Measurements from ENCODE around the gene ADARB1. TPM values are rescaled to one million over a fixed set of nuclear protein-coding genes. Genes with fewer than 3 reads are reported as not detected.

ADARB1 gene
- total and polyA plus RNA-seq, 2 of the 4 experiments (the other 2 are of a cell fraction) = 39.8 to 47.3 TPM

DNA sequence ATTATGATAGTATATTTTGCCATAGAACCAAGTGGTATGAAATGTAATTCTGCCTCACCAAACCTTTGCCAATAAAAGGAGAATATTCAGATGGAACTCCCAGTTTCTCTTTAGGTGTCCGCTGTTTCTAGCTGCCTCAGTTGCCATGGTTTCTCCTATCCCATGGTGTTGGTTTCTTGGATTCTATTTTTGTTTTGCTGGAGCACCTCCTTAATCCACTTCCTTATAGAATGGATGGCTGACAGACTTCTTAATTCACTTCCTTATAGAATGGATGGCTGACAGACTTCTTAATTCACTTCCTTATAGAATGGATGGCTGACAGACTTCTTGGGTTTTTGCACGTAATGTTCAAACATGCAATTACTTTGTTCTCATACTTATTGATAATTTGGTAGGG, 43.7 kb downstream of the ADARB1 start:
- no TSS peak for BruUV-seq (replicated peaks)
- ATAC-seq (ENCODE audit: low read depth) = no peak
- no peak for TF ChIP-seq POLR2A (IDR thresholded peaks at IDR 0.05; ENCODE audit: low read depth, low read length)
- TF ChIP-seq, protein P1, sequence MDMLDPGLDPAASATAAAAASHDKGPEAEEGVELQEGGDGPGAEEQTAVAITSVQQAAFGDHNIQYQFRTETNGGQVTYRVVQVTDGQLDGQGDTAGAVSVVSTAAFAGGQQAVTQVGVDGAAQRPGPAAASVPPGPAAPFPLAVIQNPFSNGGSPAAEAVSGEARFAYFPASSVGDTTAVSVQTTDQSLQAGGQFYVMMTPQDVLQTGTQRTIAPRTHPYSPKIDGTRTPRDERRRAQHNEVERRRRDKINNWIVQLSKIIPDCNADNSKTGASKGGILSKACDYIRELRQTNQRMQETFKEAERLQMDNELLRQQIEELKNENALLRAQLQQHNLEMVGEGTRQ (IDR thresholded peaks at IDR 0.05; ENCODE audit: low read depth, low read length) = no peak
- no peak for TF ChIP-seq ELK1 (IDR thresholded peaks at IDR 0.05; ENCODE audit: borderline replicate concordance, low read depth, low read length)
- TF ChIP-seq FOS (IDR thresholded peaks at IDR 0.05; ENCODE audit: low read depth, low read length) = no peak
- no peak for TF ChIP-seq BHLHE40 (IDR thresholded peaks at IDR 0.05; ENCODE audit: low read depth, low read length)
- TF ChIP-seq MAZ (IDR thresholded peaks at IDR 0.05; ENCODE audit: borderline replicate concordance, low read depth, low read length) = no peak
- TF ChIP-seq MXI1 (IDR thresholded peaks at IDR 0.05; ENCODE audit: borderline replicate concordance, low read depth, low read length) = no peak
- TF ChIP-seq RFX5 (IDR thresholded peaks at IDR 0.05; ENCODE audit: low read depth, low read length) = no peak
- no peak for TF ChIP-seq NFE2L2 (IDR thresholded peaks at IDR 0.05; ENCODE audit: low read depth, low read length)
- TF ChIP-seq, protein P2, sequence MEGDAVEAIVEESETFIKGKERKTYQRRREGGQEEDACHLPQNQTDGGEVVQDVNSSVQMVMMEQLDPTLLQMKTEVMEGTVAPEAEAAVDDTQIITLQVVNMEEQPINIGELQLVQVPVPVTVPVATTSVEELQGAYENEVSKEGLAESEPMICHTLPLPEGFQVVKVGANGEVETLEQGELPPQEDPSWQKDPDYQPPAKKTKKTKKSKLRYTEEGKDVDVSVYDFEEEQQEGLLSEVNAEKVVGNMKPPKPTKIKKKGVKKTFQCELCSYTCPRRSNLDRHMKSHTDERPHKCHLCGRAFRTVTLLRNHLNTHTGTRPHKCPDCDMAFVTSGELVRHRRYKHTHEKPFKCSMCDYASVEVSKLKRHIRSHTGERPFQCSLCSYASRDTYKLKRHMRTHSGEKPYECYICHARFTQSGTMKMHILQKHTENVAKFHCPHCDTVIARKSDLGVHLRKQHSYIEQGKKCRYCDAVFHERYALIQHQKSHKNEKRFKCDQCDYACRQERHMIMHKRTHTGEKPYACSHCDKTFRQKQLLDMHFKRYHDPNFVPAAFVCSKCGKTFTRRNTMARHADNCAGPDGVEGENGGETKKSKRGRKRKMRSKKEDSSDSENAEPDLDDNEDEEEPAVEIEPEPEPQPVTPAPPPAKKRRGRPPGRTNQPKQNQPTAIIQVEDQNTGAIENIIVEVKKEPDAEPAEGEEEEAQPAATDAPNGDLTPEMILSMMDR (conservative IDR thresholded peaks at IDR 0.05; ENCODE audit: low read depth, low read length) = no peak
- Histone ChIP-seq H2BK5ac (ENCODE audit: low read depth, low read length, poor library complexity, severe bottlenecking) (no peak overlapping the region), H2AFZ (replicated peaks; ENCODE audit: low read length, poor library complexity) (no peak overlapping the region), H3K4me1 (ENCODE audit: control insufficient read depth, insufficient read depth, low read length) (peaks cover 3% of the 10 kb centered on the region), H3K9me1 (ENCODE audit: insufficient read depth, low read length) (peaks cover 27% of the 10 kb centered on the region), H3K27me3 (ENCODE audit: control insufficient read depth, insufficient read depth, low read length) (no peaks in the 10 kb centered on the region), H3K9ac (ENCODE audit: low read depth, low read length) (no peak overlapping the region), H3K4ac (ENCODE audit: low read depth, low read length) (no peak overlapping the region), H2AK5ac (ENCODE audit: low read depth, low read length) (no peak overlapping the region), H2BK120ac (ENCODE audit: low read depth, low read length) (no peak overlapping the region), H2AK9ac (replicated peaks; ENCODE audit: low read depth, low read length, poor library complexity) (no peak overlapping the region), H3K27ac (ENCODE audit: insufficient read depth, low read length) (no peak overlapping the region), H4K20me1 (ENCODE audit: insufficient read depth, low read length) (peaks cover 96% of the 10 kb centered on the region), H3K9me3 (ENCODE audit: control insufficient read depth, insufficient read depth, low read length) (no peaks in the 10 kb centered on the region), H3K36me3 (ENCODE audit: control insufficient read depth, insufficient read depth, low read length) (peaks cover 41% of the 10 kb centered on the region), H4K8ac (ENCODE audit: low read depth in 2 of 2, low read length in 2 of 2) (no peak overlapping the region), H2BK15ac (ENCODE audit: low read depth, low read length) (no peak overlapping the region), H3K79me1 (ENCODE audit: low read depth in 1 of 2, low read length in 2 of 2) (peaks cover 41 to 92% of the 10 kb centered on the region in 2 experiments), H3K18ac (ENCODE audit: low read depth, low read length) (no peak overlapping the region), H3K14ac (replicated peaks; ENCODE audit: low read depth, low read length) (no peak overlapping the region), H4K91ac (ENCODE audit: insufficient read depth, low read depth, low read length) (no peak overlapping the region), H3K4me2 (ENCODE audit: low read depth, low read length) (no peak overlapping the region), H3K4me3 (ENCODE audit: insufficient read depth, low read depth, low read length) (no peak overlapping the region), H3K56ac (ENCODE audit: extremely low read depth, insufficient read depth, low read length) (no peak overlapping the region), H3K23ac (ENCODE audit: low read depth, low read length) (no peak overlapping the region), H4K5ac (ENCODE audit: low read depth, low read length) (no peak overlapping the region), H2BK20ac (ENCODE audit: low read depth, low read length) (no peak overlapping the region)
- no peak for DNase-seq
- in situ Hi-C loops (cut with MboI; ENCODE audit: low sequenced_read_pairs) = loop anchor here (25.0 kb wide), 1 partner anchor 306 kb away; the partner anchor contains the start of genes SUMO3 and UBE2G2
- ChIA-PET POLR2A (ENCODE audit: unreplicated experiment) (no interaction called here), CTCF (interaction anchor here (1.5 kb wide), 1 partner anchor 10 kb away, joined by 6 read pairs; no protein-coding TSS in a partner anchor)
- intact Hi-C loops (cut with micrococcal nuclease) = no loop called here
- no CpG with 5 or more reads among the region's 2 CpGs for WGBS, 2 experiments (ENCODE audit: extremely low coverage in 2 of 2, insufficient read length in 1 of 2)
- dilution Hi-C loops (cut with HindIII; ENCODE audit: low sequenced_read_pairs, unreplicated experiment) = no loop called here

All from IMR-90 (cell line).